ENCODE measurements around the gene SLK. TPM values are rescaled to one million over a fixed set of nuclear protein-coding genes. Genes with fewer than 3 reads are reported as not detected.
A peak's percentile ranks its signal among the peaks of the same experiment; 100 is the strongest.

The SLK gene
- polyA plus RNA-seq, 1 donor: 34.0 TPM

- no peak overlapping the region for H3K27ac ChIP-seq (ENCODE audit: low read length)
- no peak overlapping the region for H3K4me3 ChIP-seq (ENCODE audit: low read length)
- peaks cover 5% of the 10 kb centered on the region for H3K4me1 ChIP-seq (ENCODE audit: control insufficient read depth, insufficient read depth, low read length)
- 86% methylated on average over 1 of the region's 2 CpGs for WGBS (ENCODE audit: insufficient coverage, low lambda C conversion rate)
- no peak for DNase-seq
- no peaks in the 10 kb centered on the region for H3K9me3 ChIP-seq (ENCODE audit: control insufficient read depth, low read depth, low read length)
- no peaks in the 10 kb centered on the region for H3K27me3 ChIP-seq (ENCODE audit: control insufficient read depth, insufficient read depth, low read length)
- H3K36me3 ChIP-seq (ENCODE audit: control insufficient read depth, insufficient read depth, low read length): peaks cover 20% of the 10 kb centered on the region
Measured at GRCh38 chr10:104014176-104014575, 47.2 kb downstream of the SLK start.

DNA sequence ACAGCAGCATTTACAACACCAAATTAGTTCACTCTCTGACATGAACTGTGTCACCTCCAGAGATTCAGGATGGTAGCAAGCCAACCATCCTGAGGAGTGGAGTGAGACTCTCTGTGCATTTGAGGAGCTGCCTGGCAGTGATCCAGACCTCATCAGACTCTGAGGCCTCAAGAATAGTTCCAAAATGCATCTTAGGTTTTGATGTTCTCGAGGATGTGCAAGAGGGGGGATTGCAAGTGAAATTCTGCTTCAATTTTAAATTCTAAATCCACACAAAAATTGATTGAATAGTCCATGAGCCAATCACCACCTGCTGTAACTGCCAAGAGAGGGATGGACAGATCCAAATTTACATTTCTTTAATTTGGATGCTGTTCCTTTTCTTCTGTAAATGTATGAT lies 49.7 kb downstream of the SLK start:
- H3K27ac ChIP-seq (ENCODE audit: low read length): no peak overlapping the region
- no peak for DNase-seq
- WGBS (ENCODE audit: insufficient coverage, low lambda C conversion rate): no CpG with 5 or more reads among the region's 1 CpG
- H3K4me1 ChIP-seq (ENCODE audit: control insufficient read depth, insufficient read depth, low read length): no peaks in the 10 kb centered on the region
- H3K9me3 ChIP-seq (ENCODE audit: control insufficient read depth, low read depth, low read length): no peaks in the 10 kb centered on the region
- no peak overlapping the region for H3K4me3 ChIP-seq (ENCODE audit: low read length)
- H3K36me3 ChIP-seq (ENCODE audit: control insufficient read depth, insufficient read depth, low read length): peaks cover 38% of the 10 kb centered on the region
- no peaks in the 10 kb centered on the region for H3K27me3 ChIP-seq (ENCODE audit: control insufficient read depth, insufficient read depth, low read length)

DNA sequence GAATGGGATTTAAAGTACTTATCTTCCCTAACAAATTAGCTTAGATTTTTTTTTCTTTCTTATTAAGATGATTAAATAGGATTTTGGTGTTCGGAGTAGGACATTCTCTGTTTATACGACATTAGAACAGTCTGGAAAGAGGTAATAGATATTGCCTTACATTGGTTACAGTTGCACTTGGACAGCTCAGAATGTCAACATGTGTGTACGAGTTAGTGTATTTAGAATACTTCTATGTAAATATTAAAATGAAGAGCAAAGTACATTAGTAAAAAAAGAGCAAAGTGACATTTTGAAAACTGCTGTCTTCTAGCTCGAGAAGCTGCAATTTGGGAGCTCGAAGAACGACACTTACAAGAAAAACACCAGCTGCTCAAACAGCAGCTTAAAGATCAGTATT lies 51.5 kb downstream of the SLK start:
- 100% methylated on average over 5 of the region's 6 CpGs for WGBS (ENCODE audit: insufficient coverage, low lambda C conversion rate)
- H3K4me3 ChIP-seq (ENCODE audit: low read length): no peak overlapping the region
- H3K36me3 ChIP-seq (ENCODE audit: control insufficient read depth, insufficient read depth, low read length): peaks cover 49% of the 10 kb centered on the region
- no peak for DNase-seq
- H3K4me1 ChIP-seq (ENCODE audit: control insufficient read depth, insufficient read depth, low read length): no peaks in the 10 kb centered on the region
- no peak overlapping the region for H3K27ac ChIP-seq (ENCODE audit: low read length)
- no peaks in the 10 kb centered on the region for H3K9me3 ChIP-seq (ENCODE audit: control insufficient read depth, low read depth, low read length)
- H3K27me3 ChIP-seq (ENCODE audit: control insufficient read depth, insufficient read depth, low read length): no peaks in the 10 kb centered on the region

DNA sequence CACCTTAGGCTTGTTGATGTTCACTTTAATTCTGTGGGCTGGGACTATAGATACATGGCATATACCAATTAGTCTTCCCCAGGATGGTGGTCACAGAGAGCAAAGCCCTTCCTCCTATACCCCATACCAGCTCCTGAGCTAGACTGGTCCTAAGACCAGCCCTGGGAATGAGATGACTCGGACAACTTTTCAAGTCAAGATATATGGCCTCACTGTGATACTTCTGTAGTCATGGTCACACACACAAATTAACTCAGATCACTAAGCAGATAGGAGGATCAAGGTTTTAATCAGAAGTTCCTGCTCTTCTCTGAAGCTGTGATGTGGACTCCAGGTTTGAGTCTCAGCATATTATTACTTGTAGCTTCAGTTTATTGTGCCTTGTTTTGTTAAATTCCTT lies 53.1 kb downstream of the SLK start:
- WGBS (ENCODE audit: insufficient coverage, low lambda C conversion rate): no CpG with 5 or more reads among the region's 1 CpG
- H3K9me3 ChIP-seq (ENCODE audit: control insufficient read depth, low read depth, low read length): no peaks in the 10 kb centered on the region
- DNase-seq: no peak
- H3K4me3 ChIP-seq (ENCODE audit: low read length): no peak overlapping the region
- no peaks in the 10 kb centered on the region for H3K4me1 ChIP-seq (ENCODE audit: control insufficient read depth, insufficient read depth, low read length)
- no peaks in the 10 kb centered on the region for H3K27me3 ChIP-seq (ENCODE audit: control insufficient read depth, insufficient read depth, low read length)
- H3K36me3 ChIP-seq (ENCODE audit: control insufficient read depth, insufficient read depth, low read length): peaks cover 59% of the 10 kb centered on the region
- H3K27ac ChIP-seq (ENCODE audit: low read length): no peak overlapping the region

- no CpG with 5 or more reads among the region's 1 CpG for WGBS (ENCODE audit: insufficient coverage, low lambda C conversion rate)
- no peak for DNase-seq
- peaks cover 63% of the 10 kb centered on the region for H3K36me3 ChIP-seq (ENCODE audit: control insufficient read depth, insufficient read depth, low read length)
- no peak overlapping the region for H3K27ac ChIP-seq (ENCODE audit: low read length)
- no peaks in the 10 kb centered on the region for H3K4me1 ChIP-seq (ENCODE audit: control insufficient read depth, insufficient read depth, low read length)
- H3K27me3 ChIP-seq (ENCODE audit: control insufficient read depth, insufficient read depth, low read length): no peaks in the 10 kb centered on the region
- H3K4me3 ChIP-seq (ENCODE audit: low read length): no peak overlapping the region
- no peaks in the 10 kb centered on the region for H3K9me3 ChIP-seq (ENCODE audit: control insufficient read depth, low read depth, low read length)
Measured at GRCh38 chr10:104021246-104021645, 54.3 kb downstream of the SLK start.

GRCh38 chr10:104022026-104022425 lies 55.1 kb downstream of the SLK start:
- Histone ChIP-seq H3K4me1 (ENCODE audit: control insufficient read depth, insufficient read depth, low read length) (no peaks in the 10 kb centered on the region), H3K27ac (ENCODE audit: low read length) (no peak overlapping the region), H3K27me3 (ENCODE audit: control insufficient read depth, insufficient read depth, low read length) (no peaks in the 10 kb centered on the region), H3K36me3 (ENCODE audit: control insufficient read depth, insufficient read depth, low read length) (peaks cover 63% of the 10 kb centered on the region), H3K4me3 (ENCODE audit: low read length) (no peak overlapping the region), H3K9me3 (ENCODE audit: control insufficient read depth, low read depth, low read length) (no peaks in the 10 kb centered on the region)
- DNase-seq: no peak
- 94% methylated on average over 3 of the region's 5 CpGs for WGBS (ENCODE audit: insufficient coverage, low lambda C conversion rate)

DNA sequence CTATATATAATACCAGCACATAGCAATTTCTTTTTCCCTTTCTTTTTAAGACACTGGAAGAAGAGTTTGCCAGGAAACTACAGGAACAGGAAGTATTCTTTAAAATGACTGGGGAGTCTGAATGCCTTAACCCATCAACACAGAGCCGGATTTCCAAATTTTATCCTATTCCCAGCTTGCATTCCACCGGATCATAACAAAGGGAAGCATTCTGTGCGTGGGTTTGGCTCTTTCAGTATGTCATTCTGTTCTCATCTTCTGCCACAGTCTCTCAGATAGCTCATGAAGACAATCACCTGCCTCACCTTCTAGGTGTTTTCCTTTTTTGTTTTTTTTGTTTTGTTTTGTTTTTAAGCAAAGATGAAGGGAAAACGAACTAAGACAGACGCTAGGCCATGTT lies 58.6 kb downstream of the SLK start:
- Histone ChIP-seq H3K27ac (ENCODE audit: low read length) (no peak overlapping the region), H3K4me1 (ENCODE audit: control insufficient read depth, insufficient read depth, low read length) (peaks cover 8% of the 10 kb centered on the region), H3K36me3 (ENCODE audit: control insufficient read depth, insufficient read depth, low read length) (peaks cover 45% of the 10 kb centered on the region), H3K27me3 (ENCODE audit: control insufficient read depth, insufficient read depth, low read length) (no peaks in the 10 kb centered on the region), H3K9me3 (ENCODE audit: control insufficient read depth, low read depth, low read length) (no peaks in the 10 kb centered on the region), H3K4me3 (ENCODE audit: low read length) (no peak overlapping the region)
- DNase-seq: no peak
- 88% methylated on average over 3 of the region's 5 CpGs for WGBS (ENCODE audit: insufficient coverage, low lambda C conversion rate)

DNA sequence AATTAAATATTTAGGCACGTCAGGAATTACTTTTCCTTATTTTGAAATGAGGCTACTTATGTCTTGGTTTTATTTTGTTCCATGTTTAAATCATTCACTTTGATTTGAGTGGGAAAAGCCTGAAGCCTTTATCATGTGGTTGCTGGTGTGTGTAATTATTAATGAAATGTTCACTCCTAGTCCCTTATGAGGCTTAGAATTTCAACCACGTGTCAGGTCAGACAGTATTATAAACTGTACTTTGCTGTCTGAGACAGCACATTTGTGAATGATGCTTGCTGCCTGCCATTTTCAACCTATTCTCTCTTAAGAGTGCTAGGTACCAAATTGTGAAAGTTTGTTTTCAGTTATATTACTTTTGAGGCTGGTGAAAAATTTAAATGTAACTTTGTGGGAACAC lies 59.8 kb downstream of the SLK start:
- Histone ChIP-seq H3K27ac (ENCODE audit: low read length) (peak overlapping the region; percentile 8), H3K4me3 (ENCODE audit: low read length) (no peak overlapping the region), H3K9me3 (ENCODE audit: control insufficient read depth, low read depth, low read length) (no peaks in the 10 kb centered on the region), H3K27me3 (ENCODE audit: control insufficient read depth, insufficient read depth, low read length) (no peaks in the 10 kb centered on the region), H3K36me3 (ENCODE audit: control insufficient read depth, insufficient read depth, low read length) (peaks cover 44% of the 10 kb centered on the region), H3K4me1 (ENCODE audit: control insufficient read depth, insufficient read depth, low read length) (peaks cover 8% of the 10 kb centered on the region)
- peak; percentile 72 to 86 for DNase-seq
- WGBS (ENCODE audit: insufficient coverage, low lambda C conversion rate): 78% methylated on average over 1 of the region's 2 CpGs

DNA sequence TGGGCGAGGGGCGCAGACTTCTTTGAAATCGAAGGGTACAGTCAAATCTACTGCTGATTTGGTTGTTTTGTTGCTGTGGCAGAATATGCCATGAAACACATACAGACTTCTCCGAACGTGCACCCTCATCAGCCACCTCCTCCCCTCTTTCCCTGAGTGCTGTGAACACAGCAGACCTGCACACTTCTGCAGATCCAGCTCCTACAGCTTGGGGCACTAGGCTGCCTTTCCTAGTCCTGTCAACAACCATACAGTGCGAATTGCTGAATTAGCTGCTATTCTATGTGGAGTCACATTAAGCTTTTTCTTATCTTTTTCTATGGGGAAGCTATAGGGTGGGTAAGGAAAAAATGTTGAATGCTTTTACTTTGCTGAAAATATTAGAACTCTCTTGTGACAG lies 61.2 kb downstream of the SLK start:
- H3K36me3 ChIP-seq (ENCODE audit: control insufficient read depth, insufficient read depth, low read length): peaks cover 40% of the 10 kb centered on the region
- DNase-seq: peak; percentile 21 to 54
- H3K27ac ChIP-seq (ENCODE audit: low read length): peak overlapping the region; percentile 25
- H3K4me1 ChIP-seq (ENCODE audit: control insufficient read depth, insufficient read depth, low read length): peaks cover 8% of the 10 kb centered on the region
- no peaks in the 10 kb centered on the region for H3K9me3 ChIP-seq (ENCODE audit: control insufficient read depth, low read depth, low read length)
- no peaks in the 10 kb centered on the region for H3K27me3 ChIP-seq (ENCODE audit: control insufficient read depth, insufficient read depth, low read length)
- no peak overlapping the region for H3K4me3 ChIP-seq (ENCODE audit: low read length)
- no CpG with 5 or more reads among the region's 6 CpGs for WGBS (ENCODE audit: insufficient coverage, low lambda C conversion rate)

GRCh38 chr10:104028823-104029520 lies 62.0 kb downstream of the SLK start:
- Histone ChIP-seq H3K36me3 (ENCODE audit: control insufficient read depth, insufficient read depth, low read length) (peaks cover 36% of the 10 kb centered on the region), H3K4me1 (ENCODE audit: control insufficient read depth, insufficient read depth, low read length) (peaks cover 8% of the 10 kb centered on the region), H3K27me3 (ENCODE audit: control insufficient read depth, insufficient read depth, low read length) (no peaks in the 10 kb centered on the region), H3K4me3 (ENCODE audit: low read length) (no peak overlapping the region), H3K27ac (ENCODE audit: low read length) (peak overlapping the region; percentile 25), H3K9me3 (ENCODE audit: control insufficient read depth, low read depth, low read length) (no peaks in the 10 kb centered on the region)
- WGBS (ENCODE audit: insufficient coverage, low lambda C conversion rate): 100% methylated on average over 1 of the region's 4 CpGs
- DNase-seq: no peak

- WGBS (ENCODE audit: insufficient coverage, low lambda C conversion rate): no CpG with 5 or more reads among the region's 6 CpGs
- DNase-seq: no peak
- H3K4me1 ChIP-seq (ENCODE audit: control insufficient read depth, insufficient read depth, low read length): peaks cover 8% of the 10 kb centered on the region
- no peaks in the 10 kb centered on the region for H3K9me3 ChIP-seq (ENCODE audit: control insufficient read depth, low read depth, low read length)
- peaks cover 31% of the 10 kb centered on the region for H3K36me3 ChIP-seq (ENCODE audit: control insufficient read depth, insufficient read depth, low read length)
- H3K4me3 ChIP-seq (ENCODE audit: low read length): no peak overlapping the region
- no peak overlapping the region for H3K27ac ChIP-seq (ENCODE audit: low read length)
- H3K27me3 ChIP-seq (ENCODE audit: control insufficient read depth, insufficient read depth, low read length): no peaks in the 10 kb centered on the region
Measured at GRCh38 chr10:104029521-104029860, 62.6 kb downstream of the SLK start.

All from large intestine (tissue), 3 donors.